Endodermal cell (in vitro differentiated cells): ENCODE results near the gene NUCB1. TPM values are rescaled to one million over a fixed set of nuclear protein-coding genes. Genes with fewer than 3 reads are reported as not detected.
A peak's percentile ranks its signal among the peaks of the same experiment; 100 is the strongest.

Source experiments
- DNase-seq: peaks from one replicate; pipeline ENCODE4 v3.0.0-alpha.2; 2017
- H3K27ac ChIP-seq: 2 replicates; pipeline ENCODE4 v1.5.1; 2013; ENCODE audit warnings: mild to moderate bottlenecking, low read depth, low read length, moderate library complexity
- H3K27me3 ChIP-seq: 2 replicates; pipeline ENCODE4 v1.6.1; 2013; ENCODE audit warnings: mild to moderate bottlenecking, low read length, moderate library complexity; ENCODE audit not compliant: insufficient read depth, control insufficient read depth, poor library complexity, severe bottlenecking
- H3K36me3 ChIP-seq: 2 replicates; pipeline ENCODE4 v1.7.0; 2013; ENCODE audit warnings: mild to moderate bottlenecking, low read length, moderate library complexity; ENCODE audit not compliant: control insufficient read depth, insufficient read depth
- H3K4me1 ChIP-seq: one replicate; pipeline ENCODE4 v1.7.0; 2013; ENCODE audit warnings: low read length; ENCODE audit not compliant: control insufficient read depth, insufficient read depth
- H3K4me3 ChIP-seq: 2 replicates; pipeline ENCODE4 v1.5.1; 2013; ENCODE audit warnings: mild to moderate bottlenecking, low read length, moderate library complexity
- H3K9ac ChIP-seq: 2 replicates; pipeline ENCODE4 v1.6.1; 2013; ENCODE audit warnings: mild to moderate bottlenecking, low read length, moderate library complexity; ENCODE audit not compliant: poor library complexity, severe bottlenecking; ENCODE audit errors: extremely low read depth
- H3K9me3 ChIP-seq: 2 replicates; pipeline ENCODE4 v1.6.1; 2013; ENCODE audit warnings: mild to moderate bottlenecking, low read length, moderate library complexity; ENCODE audit not compliant: control insufficient read depth
- H3K27ac Mint-ChIP-seq: 2 replicates; pipeline ENCODE4 v1.8.0; 2020; ENCODE audit warnings: mixed read lengths
- H3K27me3 Mint-ChIP-seq: 2 replicates; pipeline ENCODE4 v1.8.0; 2021; ENCODE audit warnings: mild to moderate bottlenecking, mixed read lengths; ENCODE audit not compliant: insufficient read depth
- H3K36me3 Mint-ChIP-seq: 2 replicates; pipeline ENCODE4 v1.8.0; 2020; ENCODE audit warnings: low read depth, mixed read lengths
- H3K4me1 Mint-ChIP-seq: 2 replicates; pipeline ENCODE4 v1.8.0; 2020; ENCODE audit warnings: mixed read lengths
- H3K4me3 Mint-ChIP-seq: 2 replicates; pipeline ENCODE4 v1.8.0; 2020; ENCODE audit warnings: mild to moderate bottlenecking, moderate library complexity, mixed read lengths
- H3K9me3 Mint-ChIP-seq: 2 replicates; pipeline ENCODE4 v1.8.0; 2020; ENCODE audit warnings: mild to moderate bottlenecking, mixed read lengths
- WGBS, 2 experiments: methylation state at CpG; one replicate each; pipeline versions ENCODE4 v1.1.5 to v1.1.7; 2013; ENCODE audit warnings: missing lambda C conversion rate in 2 of 2, mixed read lengths in 1 of 2; ENCODE audit not compliant: insufficient coverage in 1 of 2, insufficient read length in 1 of 2; 5-methylcytosine and 5-hydroxymethylcytosine counted together
- total RNA-seq, 2 donors: library from RNA; stranded (reverse); fragmentation: NEBNext Ultra II Directional in 1 of 2; extraction: Animal tissue kit (Norgen Biotek cat#: 25700) in 1 of 2; gene quantifications; 2 replicates in 1 of 2; 3 replicates in 1 of 2; pipeline ENCODE4 v1.2.1, GENCODE V29; 2021
- TF ChIP-seq, protein P1 (sequence below): fragments of 200-600 bp; sonication (generic); conservative IDR thresholded peaks from 2 replicates; pipeline ENCODE4 v1.5.0; 2021; ENCODE audit warnings: antibody characterized with exemption, mild to moderate bottlenecking

Gene NUCB1
- total RNA-seq, 2 donors from 2014 or later, result 177 to 222 TPM

DNA sequence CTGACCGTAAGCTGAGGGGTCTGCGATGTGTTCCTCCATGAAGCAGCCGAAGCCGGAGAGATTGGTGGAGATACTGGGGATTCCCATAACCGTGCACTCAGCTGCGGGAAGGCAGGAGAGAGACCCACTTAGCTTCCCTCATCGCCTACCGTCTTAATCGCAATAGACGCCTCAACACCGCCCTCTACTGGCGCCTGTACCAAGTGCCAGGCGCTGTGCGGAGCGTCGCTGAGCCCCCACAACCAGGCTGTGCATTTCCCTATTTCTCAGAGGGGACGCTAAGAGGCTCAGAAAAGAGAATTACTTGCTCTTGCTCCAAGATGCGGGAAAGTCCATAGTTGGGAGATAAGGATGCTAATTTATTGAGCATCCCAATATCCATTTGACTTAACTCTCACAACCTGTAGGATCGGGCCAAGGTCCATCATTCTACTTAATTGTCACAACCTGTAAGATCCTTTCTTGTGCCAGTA is 70.8 kb downstream of the NUCB1 start:
- no peaks in the 10 kb centered on the region for H3K9me3 ChIP-seq
- Mint-ChIP-seq H3K9me3 (no peaks in the 10 kb centered on the region), H3K27me3 (no peaks in the 10 kb centered on the region), H3K27ac (peak overlapping the region; percentile 75), H3K4me3 (no peak overlapping the region), H3K4me1 (peaks cover 2% of the 10 kb centered on the region), H3K36me3 (peaks cover 61% of the 10 kb centered on the region)
- H3K4me1 ChIP-seq, result no peaks in the 10 kb centered on the region
- TF ChIP-seq, protein P1, sequence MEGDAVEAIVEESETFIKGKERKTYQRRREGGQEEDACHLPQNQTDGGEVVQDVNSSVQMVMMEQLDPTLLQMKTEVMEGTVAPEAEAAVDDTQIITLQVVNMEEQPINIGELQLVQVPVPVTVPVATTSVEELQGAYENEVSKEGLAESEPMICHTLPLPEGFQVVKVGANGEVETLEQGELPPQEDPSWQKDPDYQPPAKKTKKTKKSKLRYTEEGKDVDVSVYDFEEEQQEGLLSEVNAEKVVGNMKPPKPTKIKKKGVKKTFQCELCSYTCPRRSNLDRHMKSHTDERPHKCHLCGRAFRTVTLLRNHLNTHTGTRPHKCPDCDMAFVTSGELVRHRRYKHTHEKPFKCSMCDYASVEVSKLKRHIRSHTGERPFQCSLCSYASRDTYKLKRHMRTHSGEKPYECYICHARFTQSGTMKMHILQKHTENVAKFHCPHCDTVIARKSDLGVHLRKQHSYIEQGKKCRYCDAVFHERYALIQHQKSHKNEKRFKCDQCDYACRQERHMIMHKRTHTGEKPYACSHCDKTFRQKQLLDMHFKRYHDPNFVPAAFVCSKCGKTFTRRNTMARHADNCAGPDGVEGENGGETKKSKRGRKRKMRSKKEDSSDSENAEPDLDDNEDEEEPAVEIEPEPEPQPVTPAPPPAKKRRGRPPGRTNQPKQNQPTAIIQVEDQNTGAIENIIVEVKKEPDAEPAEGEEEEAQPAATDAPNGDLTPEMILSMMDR, result peak; percentile 97
- WGBS, 2 experiments, result 34 to 60% methylated on average over 8 to 19 of the region's 19 CpGs
- H3K27ac ChIP-seq, result no peak overlapping the region
- DNase-seq, result peak; percentile 96
- H3K27me3 ChIP-seq, result no peaks in the 10 kb centered on the region
- peaks cover 70% of the 10 kb centered on the region for H3K36me3 ChIP-seq
- no peak overlapping the region for H3K9ac ChIP-seq
- H3K4me3 ChIP-seq, result no peak overlapping the region

Other genes starting within 250 kb of the NUCB1 start
- gene NTN5, start 227.3 kb upstream of the NUCB1 start, total RNA-seq, result 1 to 10 TPM; 1.2 to 1.4 TPM
- 10 to 100 TPM in 1 of 2 donors, 1 to 10 TPM in 1; 5.8 to 11.0 TPM for gene FUT2, start 204.3 kb upstream of the NUCB1 start, total RNA-seq
- gene MAMSTR, start 180.6 kb upstream of the NUCB1 start, total RNA-seq, result 1 to 10 TPM; 1.9 to 2.3 TPM
- gene RASIP1, start 159.7 kb upstream of the NUCB1 start, total RNA-seq, result 1 to 10 TPM; 3.4 to 5.2 TPM
- under 1 TPM; 0.22 to 0.80 TPM for gene IZUMO1, start 153.4 kb upstream of the NUCB1 start, total RNA-seq
- gene FUT1, start 147.7 kb upstream of the NUCB1 start, total RNA-seq, result 1 to 10 TPM; 5.4 to 6.3 TPM
- not detected for gene FGF21, start 144.8 kb upstream of the NUCB1 start, total RNA-seq
- gene BCAT2, start 89.3 kb upstream of the NUCB1 start, total RNA-seq, result 100 to 1,000 TPM in 1 of 2 donors, 10 to 100 TPM in 1; 84.8 to 101 TPM
- 10 to 100 TPM; 43.0 to 81.0 TPM for gene HSD17B14, start 63.8 kb upstream of the NUCB1 start, total RNA-seq
- 1 to 10 TPM; 6.6 to 7.0 TPM for gene PLEKHA4, start 31.7 kb upstream of the NUCB1 start, total RNA-seq
- 10 to 100 TPM; 41.5 to 45.0 TPM for gene PPP1R15A, start 27.9 kb upstream of the NUCB1 start, total RNA-seq
- gene TULP2, start 1.6 kb upstream of the NUCB1 start, total RNA-seq, result 1 to 10 TPM; 1.2 to 2.1 TPM
- 1 to 10 TPM in 1 of 2 donors, under 1 TPM in 1; 0.44 to 2.3 TPM for gene DHDH, start 33.4 kb downstream of the NUCB1 start, total RNA-seq
- 100 to 1,000 TPM; 172 to 184 TPM for gene BAX, start 54.6 kb downstream of the NUCB1 start, total RNA-seq
- gene FTL, start 65.0 kb downstream of the NUCB1 start, total RNA-seq, result 1,000 to 10,000 TPM; 1,784 to 3,181 TPM
- 10 to 100 TPM; 63.5 to 69.1 TPM for gene GYS1, start 93.0 kb downstream of the NUCB1 start, total RNA-seq
- gene RUVBL2, start 93.6 kb downstream of the NUCB1 start, total RNA-seq, result 100 to 1,000 TPM; 101 to 112 TPM
- under 1 TPM in 1 of 2 donors, not detected in 1; 0.59 TPM for gene LHB, start 116.8 kb downstream of the NUCB1 start, total RNA-seq
- gene CGB3, start 124.0 kb downstream of the NUCB1 start, total RNA-seq, result not detected
- under 1 TPM in 1 of 2 donors, not detected in 1; 0.57 TPM for gene CGB2, start 131.6 kb downstream of the NUCB1 start, total RNA-seq
- not detected for gene CGB1, start 136.6 kb downstream of the NUCB1 start, total RNA-seq
- under 1 TPM in 1 of 2 donors, not detected in 1; 0.44 TPM for gene CGB5, start 143.5 kb downstream of the NUCB1 start, total RNA-seq
- gene CGB8, start 148.8 kb downstream of the NUCB1 start, total RNA-seq, result not detected
- gene CGB7, start 157.4 kb downstream of the NUCB1 start, total RNA-seq, result 1 to 10 TPM; 1.5 to 2.9 TPM
- gene NTF4, start 164.5 kb downstream of the NUCB1 start, total RNA-seq, result 1 to 10 TPM; 5.0 to 8.9 TPM
- under 1 TPM in 1 of 2 donors, not detected in 1; 0.07 TPM for gene KCNA7, start 172.4 kb downstream of the NUCB1 start, total RNA-seq
- 100 to 1,000 TPM; 284 to 292 TPM for gene SNRNP70, start 185.1 kb downstream of the NUCB1 start, total RNA-seq
- 10 to 100 TPM in 1 of 2 donors, 1 to 10 TPM in 1; 9.5 to 14.9 TPM for gene LIN7B, start 214.1 kb downstream of the NUCB1 start, total RNA-seq
- gene C19orf73, start 218.8 kb downstream of the NUCB1 start, total RNA-seq, result 1 to 10 TPM; 1.9 to 2.5 TPM
- 10 to 100 TPM in 1 of 2 donors, 1 to 10 TPM in 1; 7.4 to 16.5 TPM for gene PPFIA3, start 219.2 kb downstream of the NUCB1 start, total RNA-seq